HG02763 (cell line): ENCODE results near the gene POLN.

Source experiments
- ATAC-seq: cut with Tn5 transposase; IDR thresholded peaks from one replicate; pipeline ENCODE4 v1.9.1; 2021; ENCODE audit warnings: mild to moderate bottlenecking, moderate library complexity; ENCODE audit not compliant: unreplicated experiment

POLN gene

GRCh38 chr4:2062808-2063524, 179.0 kb downstream of the POLN start:
- ATAC-seq: no peak

DNA sequence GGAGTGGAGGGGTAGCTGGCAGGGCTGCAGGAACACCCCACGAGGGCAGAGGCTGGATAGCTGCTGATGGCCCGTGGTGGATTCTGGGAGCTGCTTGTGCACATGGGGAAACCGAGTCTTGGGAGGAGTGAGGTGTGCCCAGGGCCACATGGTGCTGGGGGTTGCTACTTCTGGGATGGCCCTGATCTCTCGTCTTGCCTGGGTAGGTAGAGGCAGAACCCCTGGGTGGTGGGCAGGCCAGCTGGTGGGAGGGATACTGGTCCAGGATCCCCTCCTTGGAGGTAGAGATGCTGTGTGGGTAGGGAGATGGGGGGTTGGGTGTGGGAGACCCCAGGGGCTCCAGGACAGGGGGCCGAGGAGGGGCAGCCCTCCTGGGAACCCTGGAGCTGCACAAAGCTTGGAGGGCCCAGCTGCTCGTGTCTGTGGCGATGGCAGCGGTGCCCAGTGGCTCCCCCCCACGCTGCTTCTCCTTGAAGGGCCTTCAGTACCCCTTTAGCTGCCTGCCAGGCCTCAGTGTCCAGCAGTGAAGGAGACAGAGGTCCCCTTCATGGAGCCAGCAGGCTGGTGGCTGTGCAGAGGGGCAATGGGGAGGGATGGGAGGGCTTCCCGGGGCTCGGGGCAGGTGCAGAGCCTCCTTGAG, 179.6 kb downstream of the POLN start:
- ATAC-seq: no peak

GRCh38 chr4:2061186-2062131, 180.5 kb downstream of the POLN start:
- no peak for ATAC-seq

DNA sequence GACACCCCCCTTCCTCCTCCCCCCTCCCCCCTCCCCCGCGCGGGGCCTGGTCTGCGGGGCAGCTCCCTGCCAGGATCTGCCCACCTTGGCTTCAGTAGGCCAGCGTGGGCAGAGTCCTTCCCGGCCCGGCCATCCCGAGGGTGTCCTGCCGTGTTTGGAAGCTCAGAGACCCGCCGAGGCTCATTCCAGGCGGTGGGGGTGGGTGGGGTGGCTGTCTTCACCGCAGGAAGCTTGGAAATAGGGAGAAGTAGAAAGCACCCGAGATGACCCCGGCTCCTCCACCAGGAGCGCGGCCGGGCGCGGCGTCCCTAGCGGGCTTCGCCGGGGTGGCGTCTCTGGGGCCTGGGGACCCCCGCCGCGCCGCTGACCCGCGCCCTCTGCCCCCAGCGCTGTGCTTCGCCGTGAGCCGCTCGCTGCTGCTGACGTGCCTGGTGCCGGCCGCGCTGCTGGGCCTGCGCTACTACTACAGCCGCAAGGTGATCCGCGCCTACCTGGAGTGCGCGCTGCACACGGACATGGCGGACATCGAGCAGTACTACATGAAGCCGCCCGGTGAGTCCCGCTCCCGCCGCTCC, 181.2 kb downstream of the POLN start:
- no peak for ATAC-seq

GRCh38 chr4:2059726-2060602, 182.0 kb downstream of the POLN start:
- no peak for ATAC-seq

DNA sequence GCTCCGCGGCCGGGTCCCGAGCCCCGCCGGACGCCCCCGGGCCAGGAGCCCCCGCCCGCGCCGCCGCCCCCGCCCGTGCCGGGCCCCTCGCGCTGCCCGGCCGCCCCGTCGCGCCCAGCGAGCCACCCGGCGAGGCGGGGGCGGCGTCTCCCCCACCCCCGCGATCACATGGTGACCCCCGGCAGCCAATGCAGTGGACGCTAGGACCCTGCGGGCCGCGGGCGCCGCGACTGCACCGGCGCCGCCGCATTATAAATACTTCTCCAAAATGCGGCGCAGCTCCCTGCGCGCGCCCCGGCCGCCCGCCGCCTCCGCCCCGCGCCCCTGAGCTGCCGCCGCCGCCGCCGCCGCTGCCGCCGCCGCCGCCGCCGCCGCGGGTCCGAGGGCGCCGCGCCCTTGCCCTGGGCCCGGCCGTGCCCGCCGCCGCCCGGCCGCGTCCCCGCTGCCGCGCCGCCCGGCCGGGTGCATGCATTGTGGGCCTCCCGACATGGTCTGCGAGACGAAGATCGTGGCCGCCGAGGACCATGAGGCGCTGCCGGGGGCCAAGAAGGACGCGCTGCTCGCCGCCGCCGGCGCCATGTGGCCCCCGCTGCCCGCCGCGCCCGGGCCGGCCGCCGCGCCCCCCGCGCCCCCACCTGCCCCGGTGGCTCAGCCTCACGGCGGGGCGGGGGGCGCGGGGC, 182.7 kb downstream of the POLN start, which contains the start of gene NAT8L:
NAT8L (plus strand) TSS at position 282 of the 680 bp plus-strand sequence; CDS start at position 467, 185 bp downstream.
- ATAC-seq: no peak

- ATAC-seq: no peak
Observed at GRCh38 chr4:2058264-2059045, 183.5 kb downstream of the POLN start.

GRCh38 chr4:2057382-2058065, 184.4 kb downstream of the POLN start:
- no peak for ATAC-seq

GRCh38 chr4:2054217-2054616, 187.7 kb downstream of the POLN start:
- no peak for ATAC-seq

GRCh38 chr4:2051086-2051485, 190.8 kb downstream of the POLN start:
- no peak for ATAC-seq

DNA sequence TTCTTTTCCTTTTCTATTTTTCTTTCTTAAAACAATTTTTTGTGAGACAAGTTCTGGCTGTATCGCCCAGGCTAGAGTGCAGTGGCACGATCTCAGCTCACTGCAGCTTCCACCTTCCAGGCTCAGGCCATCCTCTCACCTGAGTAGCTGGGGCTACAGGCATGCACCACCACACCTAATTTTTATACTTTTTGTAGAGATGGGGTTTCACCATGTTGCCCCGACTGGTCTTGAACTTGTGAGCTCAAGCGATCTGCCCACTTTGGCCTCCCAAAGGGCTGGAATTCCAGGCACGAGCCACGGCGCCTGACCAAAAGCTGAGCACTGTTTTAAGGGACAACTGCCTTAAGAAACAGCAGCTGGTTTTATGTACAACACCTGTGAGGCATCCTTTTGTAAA, 192.1 kb downstream of the POLN start:
- no peak for ATAC-seq

DNA sequence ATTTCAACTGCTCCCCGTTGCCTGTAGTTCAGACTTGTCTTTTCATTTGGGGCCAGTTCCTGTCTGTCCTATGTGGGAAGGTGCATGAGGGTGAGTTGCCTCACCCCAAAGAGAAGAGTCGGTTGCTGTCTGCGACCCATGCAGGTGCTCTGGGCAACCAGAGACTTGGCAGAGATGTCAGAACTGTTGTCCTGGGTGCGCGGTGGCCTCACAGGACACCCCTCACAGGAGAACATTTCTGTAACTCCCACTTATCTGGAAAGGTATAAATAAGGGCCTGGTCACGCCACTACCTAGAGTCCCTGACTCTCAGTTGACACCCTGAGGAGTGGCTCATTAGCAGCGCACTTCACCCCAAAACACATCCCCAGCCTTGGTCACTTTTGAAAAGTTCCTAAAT, 192.5 kb downstream of the POLN start:
- ATAC-seq: no peak

DNA sequence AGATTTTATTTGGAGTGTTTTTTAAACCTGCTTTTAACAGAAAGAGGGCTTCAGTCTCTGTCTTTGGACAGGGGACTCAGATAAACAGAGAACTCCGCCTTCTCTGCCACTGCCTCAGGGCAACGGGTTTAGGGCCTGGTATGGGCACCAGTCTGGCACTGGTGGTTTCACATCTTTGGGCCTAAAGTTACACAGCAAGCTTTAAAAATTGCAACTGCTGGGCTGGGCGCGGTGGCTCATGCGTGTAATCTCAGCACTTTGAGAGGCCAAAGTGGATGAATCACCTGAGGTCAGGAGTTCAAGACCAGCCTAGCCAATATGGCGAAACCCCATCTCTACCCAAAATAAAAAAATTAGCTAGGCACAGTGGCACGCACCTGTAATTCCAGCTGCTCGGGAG, 193.1 kb downstream of the POLN start:
- no peak for ATAC-seq

DNA sequence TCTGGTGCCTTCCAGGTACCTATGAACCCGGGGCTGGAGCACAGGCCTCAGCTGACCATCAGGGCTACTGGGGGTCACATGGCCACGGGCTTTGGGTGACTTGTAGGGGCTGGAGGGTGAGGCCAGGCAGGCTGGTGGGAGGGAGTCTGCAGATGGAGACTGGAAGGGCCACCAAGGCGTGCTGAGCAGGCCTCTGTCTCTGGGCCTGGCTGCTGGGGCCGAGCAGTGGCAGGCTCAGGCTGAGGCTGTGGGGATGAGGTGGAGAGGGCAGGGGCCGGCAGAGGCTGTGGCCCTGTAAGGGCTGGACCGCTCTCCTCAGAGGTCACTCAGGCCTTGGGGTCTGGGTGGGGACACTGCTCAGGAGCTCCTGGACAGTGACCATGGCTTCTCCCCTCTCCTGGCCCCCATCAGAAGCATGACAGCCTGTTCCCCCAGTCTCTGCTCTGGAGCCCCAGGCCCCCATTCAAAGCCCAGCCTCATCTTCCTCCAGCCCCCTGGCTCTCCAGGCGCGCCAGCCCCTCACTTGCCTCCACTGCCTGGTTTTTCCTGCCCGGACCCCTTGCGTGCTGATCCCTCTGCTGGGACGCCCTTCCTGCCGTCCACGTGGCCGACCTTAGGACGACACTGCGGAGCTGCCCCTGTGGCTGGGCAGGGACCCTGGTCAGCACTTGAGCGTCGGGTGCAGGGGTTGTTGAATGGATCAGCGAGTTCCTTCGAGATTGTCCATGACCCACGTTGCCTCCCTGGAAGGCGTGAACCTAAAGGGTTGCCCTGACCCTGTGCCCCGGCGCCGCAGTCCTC, 193.9 kb downstream of the POLN start:
- ATAC-seq: no peak

DNA sequence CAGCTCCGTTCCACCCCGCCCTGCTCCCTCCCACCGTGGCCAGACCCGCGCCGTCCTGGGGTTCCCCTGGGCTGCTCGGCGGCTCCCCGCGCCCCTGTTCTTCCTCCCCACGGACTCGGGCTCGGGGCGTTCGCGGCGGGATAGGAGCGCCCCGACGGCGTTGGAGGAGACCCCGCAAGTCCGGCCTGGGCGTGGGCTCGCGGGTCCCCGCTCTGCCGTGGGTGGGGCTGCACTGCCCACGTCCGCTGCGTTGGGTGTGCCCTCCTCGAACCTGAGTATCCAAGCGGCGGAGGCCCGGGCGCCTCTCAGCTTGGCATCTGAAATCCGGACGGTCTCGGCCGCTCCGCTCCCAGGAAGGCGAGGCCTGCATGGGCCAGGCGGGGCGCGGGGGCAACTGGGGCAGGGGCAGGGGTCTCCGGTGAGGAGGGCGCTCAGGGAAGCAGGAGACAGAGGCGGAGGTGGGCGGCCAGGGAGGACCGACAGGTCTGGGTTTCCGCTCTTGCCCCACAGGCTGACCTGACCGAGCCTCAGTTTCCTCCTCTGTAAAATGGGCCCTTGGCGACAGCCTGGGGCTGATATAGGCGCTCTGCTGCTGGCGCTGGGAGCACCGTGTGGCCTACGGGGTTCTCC, 194.8 kb downstream of the POLN start:
- ATAC-seq: no peak

- no peak for ATAC-seq
Observed at GRCh38 chr4:2046031-2046961, 195.6 kb downstream of the POLN start.
